Heart left ventricle (tissue), 13 donors: ENCODE results near the gene ISOC1.

Experiments used
- CTCF ChIP-seq, 12 donors: fragments of 200-600 bp; sonication (generic) in 4 of 12; IDR thresholded peaks; one replicate each; pipeline versions ENCODE4 v1.5.0 to v1.8.0; 2018 to 2022; ENCODE audit warnings: antibody characterized with exemption in 12 of 12, mild to moderate bottlenecking in 5 of 12
- POLR2A ChIP-seq, 2 donors: fragments of 450-650 bp; IDR thresholded peaks; one replicate each; pipeline ENCODE4 v1.6.1; 2017; ENCODE audit warnings: antibody characterized with exemption in 2 of 2, mild to moderate bottlenecking in 2 of 2, moderate library complexity in 2 of 2
- donor health status: ischemic (EF 13 %, LVEDD 7.1; RV severe dilation, severe dysfunction).
- donor health status: DM: no; HTN: yes; CAD: no.
- donor health status: DM: no; HTN: no; CAD: no.
- donor health status: ischemic (EF 25% LVEDD 6.9; RV normal size, moderate dysfunction).
- donor health status: ischemic (EF 25% LVEDD 5.7; RV mildly dilated, moderate dysfunction).
- donor health status: ischemic (EF 35%, LVEDD 5.7; RV mildly dilated, moderate dysfunction).
- donor health status: nonischemic (EF 11% LVEDD 7.7; RV severe dilation, severe dysfunction).
- donor health status: DM: yes; HTN: yes; CAD: no.
- donor health status: PGD.
- donor health status: ischemic (EF 29% LVEDD 5.4; RV normal size, mild dysfunction).
- donor health status: nonischemic (EF 23%, LVEDD 6.1; RV moderate dilation, normal function).

GRCh38 chr5:129101794-129102193 lies 7.2 kb downstream of the ISOC1 start:
- no peak for TF ChIP-seq CTCF (IDR thresholded peaks at IDR 0.05)
- TF ChIP-seq POLR2A (IDR thresholded peaks at IDR 0.05), result no peak
